B cell (primary cell): ENCODE data around the gene ARID1A. TPM values are rescaled to one million over a fixed set of nuclear protein-coding genes. Genes with fewer than 3 reads are reported as not detected.

Experiments
- ATAC-seq: fragments of 200-7000 bp; cut with Tn5 transposase; one replicate; pipeline ENCODE4 v1.10.0; 2021; ENCODE audit warnings: low read depth, mild to moderate bottlenecking, moderate number of reproducible peaks, moderate library complexity
- CTCF ChIA-PET: fragments of 350-600 bp; sonication (Branson Sonifier 250); formaldehyde crosslinking; loops from one replicate; lab custom pipeline; 2021; ENCODE audit warnings: antibody characterized with exemption, inconsistent platforms; lab: Charles Lee
- POLR2A ChIA-PET: fragments of 350-600 bp; sonication (Branson Sonifier 250); formaldehyde crosslinking; loops from one replicate; lab custom pipeline; 2021; ENCODE audit warnings: antibody characterized with exemption; lab: Charles Lee
- DNase-seq: peaks from one replicate; pipeline ENCODE4 v3.0.0; 2013
- H2AFZ ChIP-seq: 2 replicates; pipeline ENCODE4 v1.6.1; 2012; ENCODE audit warnings: mild to moderate bottlenecking, low read depth, low read length; ENCODE audit not compliant: insufficient read depth, poor library complexity, severe bottlenecking
- H3K27ac ChIP-seq, 2 donors: 1 replicate in 1 of 2; 2 replicates in 1 of 2; pipeline ENCODE4 v1.5.1; 2012 to 2013; ENCODE audit warnings: low read length in 2 of 2, mild to moderate bottlenecking in 2 of 2, moderate library complexity in 1 of 2
- H3K27me3 ChIP-seq, 4 experiments: fragments of 200-600 bp in 1 of 4; sonication (generic) in 1 of 4; replicated peaks in 1 of 4; 1 replicate in 2 of 4; 2 replicates in 2 of 4; pipeline versions ENCODE4 v1.6.1 to v1.7.0; 2013 to 2016; ENCODE audit warnings: low read length in 3 of 4, mild to moderate bottlenecking in 2 of 4, mixed read lengths in 1 of 4, moderate library complexity in 1 of 4; ENCODE audit not compliant: insufficient read depth in 4 of 4, control insufficient read depth in 3 of 4; ENCODE audit errors: control extremely low read depth in 1 of 4
- H3K36me3 ChIP-seq, 2 experiments: replicated peaks in 1 of 2; 1 replicate in 1 of 2; 2 replicates in 1 of 2; pipeline versions ENCODE4 v1.6.1 to v1.7.1; 2013; ENCODE audit warnings: low read length in 1 of 2; ENCODE audit not compliant: insufficient read depth in 2 of 2, control insufficient read depth in 1 of 2; ENCODE audit errors: control extremely low read depth in 1 of 2, extremely low read depth in 1 of 2
- H3K4me1 ChIP-seq, 2 donors: fragments of 200-600 bp in 1 of 2; sonication (generic) in 1 of 2; 1 replicate in 1 of 2; 2 replicates in 1 of 2; pipeline versions ENCODE4 v1.5.1 to v1.6.1; 2013 to 2017; ENCODE audit warnings: low read length in 2 of 2; ENCODE audit not compliant: control insufficient read depth in 2 of 2, insufficient read depth in 2 of 2
- H3K4me2 ChIP-seq: replicated peaks from 2 replicates; pipeline ENCODE3; 2012; ENCODE audit warnings: mild to moderate bottlenecking, low read depth, low read length; ENCODE audit not compliant: poor library complexity, severe bottlenecking
- H3K4me3 ChIP-seq, 5 experiments: fragments of 200-600 bp in 1 of 5; sonication (generic) in 1 of 5; 1 replicate in 3 of 5; 2 replicates in 2 of 5; pipeline versions ENCODE4 v1.5.1 to v1.7.0; 2011 to 2016; ENCODE audit warnings: low read length in 4 of 5, mild to moderate bottlenecking in 4 of 5, low read depth in 2 of 5, control low read depth in 1 of 5, moderate library complexity in 1 of 5; ENCODE audit not compliant: insufficient read depth in 1 of 5; ENCODE audit errors: control extremely low read depth in 1 of 5, extremely low read depth in 1 of 5
- H3K79me2 ChIP-seq: fragments of 200-600 bp; sonication (generic); one replicate; pipeline ENCODE4 v1.6.0; 2016; ENCODE audit warnings: low read length; ENCODE audit not compliant: control insufficient read depth, insufficient read depth
- H3K9ac ChIP-seq: fragments of 200-600 bp; sonication (generic); 2 replicates; pipeline ENCODE4 v1.6.1; 2017; ENCODE audit warnings: mild to moderate bottlenecking, low read length, moderate library complexity
- H3K9me3 ChIP-seq, 3 donors: one replicate each; pipeline versions ENCODE4 v1.6.1 to v1.7.1; 2013; ENCODE audit warnings: low read length in 2 of 3; ENCODE audit not compliant: control insufficient read depth in 2 of 3, insufficient read depth in 1 of 3; ENCODE audit errors: control extremely low read depth in 1 of 3
- H4K20me1 ChIP-seq: 2 replicates; pipeline ENCODE4 v1.6.0; 2012; ENCODE audit warnings: mild to moderate bottlenecking, low read length; ENCODE audit not compliant: insufficient read depth, control insufficient read depth, poor library complexity, severe bottlenecking
- H3K27ac Mint-ChIP-seq: one replicate; pipeline ENCODE4 v1.8.0; 2021; ENCODE audit warnings: mixed read lengths
- H3K27me3 Mint-ChIP-seq: one replicate; pipeline ENCODE4 v1.8.0; 2021; ENCODE audit warnings: mixed read lengths
- H3K4me1 Mint-ChIP-seq: one replicate; pipeline ENCODE4 v1.8.0; 2021; ENCODE audit warnings: mixed read lengths
- H3K4me3 Mint-ChIP-seq: one replicate; pipeline ENCODE4 v1.8.0; 2021; ENCODE audit warnings: mixed read lengths
- H3K9me3 Mint-ChIP-seq: one replicate; pipeline ENCODE4 v1.8.0; 2022; ENCODE audit warnings: mixed read lengths; ENCODE audit not compliant: insufficient read depth
- EZH2 ChIP-seq: IDR thresholded peaks from 2 replicates; pipeline ENCODE4 v1.6.1; 2012; ENCODE audit warnings: borderline replicate concordance, low read depth, mild to moderate bottlenecking, moderate library complexity, low read length; ENCODE audit not compliant: insufficient read depth, poor library complexity, severe bottlenecking
- WGBS: methylation state at CpG from one replicate; pipeline ENCODE4 v1.1.5; 2013; ENCODE audit warnings: missing lambda C conversion rate; ENCODE audit not compliant: insufficient coverage; 5-methylcytosine and 5-hydroxymethylcytosine counted together
- intact Hi-C: fragments of 100-400 bp; cut with micrococcal nuclease; formaldehyde crosslinking; loops from one replicate; pipeline ENCODE4 v1.10.0; 2022
- polyA plus RNA-seq: library from polyadenylated mRNA; depleted of rRNA; stranded (reverse); fragments of >200 nt; gene quantifications from 2 replicates; pipeline ENCODE4 v1.2.3, GENCODE V29; 2012
- total RNA-seq, 2 donors: library from RNA; stranded (reverse); fragments of 120-200 nt in 1 of 2; gene quantifications; 1 replicate in 1 of 2; 2 replicates in 1 of 2; pipeline versions ENCODE4 v1.2.3 to v1.2.4, GENCODE V29; 2013 to 2022
- TF ChIP-seq, protein P1 (sequence below): fragments of 200-600 bp; IDR thresholded peaks from one replicate; pipeline ENCODE4 v1.8.0; 2022; ENCODE audit warnings: antibody characterized with exemption, mild to moderate bottlenecking

The ARID1A gene
- total and polyA plus RNA-seq, 2 donors (not counting 1 experiment from before 2014, with no cell fraction given) = 80.7 to 150 TPM

DNA sequence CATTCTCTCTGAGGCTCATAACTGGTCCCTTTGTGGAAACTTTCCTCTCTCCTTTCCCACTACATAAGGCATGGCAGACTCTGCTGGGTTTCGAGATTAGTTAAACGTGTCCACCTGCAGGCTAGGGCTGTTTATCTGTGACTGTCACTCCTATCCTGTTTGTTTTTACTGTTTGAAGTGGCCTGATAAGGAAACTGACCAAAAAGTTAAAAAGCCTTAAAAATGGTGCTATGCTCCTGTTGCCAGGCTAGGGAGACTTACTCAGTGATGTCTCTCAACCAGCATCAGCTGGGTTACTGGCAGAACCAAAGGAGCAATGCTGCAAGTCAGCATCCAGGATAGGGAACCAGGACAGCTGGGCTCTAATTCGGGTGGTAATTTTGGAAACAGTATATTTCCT is 95.8 kb downstream of the ARID1A start:
- Histone ChIP-seq H3K36me3 (peaks cover 2 to 30% of the 10 kb centered on the region in 2 experiments), H3K4me2 (no peak overlapping the region), H2AFZ (no peak overlapping the region), H3K9ac (no peak overlapping the region), H3K9me3 (no peaks in the 10 kb centered on the region), H4K20me1 (peaks cover 7% of the 10 kb centered on the region), H3K79me2 (peaks cover 48% of the 10 kb centered on the region), H3K27me3 (no peaks in the 10 kb centered on the region), H3K4me1 (peaks cover 10 to 22% of the 10 kb centered on the region in 2 donors), H3K27ac (no peak overlapping the region), H3K4me3 (no peak overlapping the region)
- Mint-ChIP-seq H3K9me3 (no peaks in the 10 kb centered on the region), H3K4me1 (peaks cover 23% of the 10 kb centered on the region), H3K27me3 (no peaks in the 10 kb centered on the region), H3K27ac (no peak overlapping the region), H3K4me3 (no peak overlapping the region)
- intact Hi-C loops = no loop called here
- TF ChIP-seq EZH2 = no peak
- TF ChIP-seq, protein P1, sequence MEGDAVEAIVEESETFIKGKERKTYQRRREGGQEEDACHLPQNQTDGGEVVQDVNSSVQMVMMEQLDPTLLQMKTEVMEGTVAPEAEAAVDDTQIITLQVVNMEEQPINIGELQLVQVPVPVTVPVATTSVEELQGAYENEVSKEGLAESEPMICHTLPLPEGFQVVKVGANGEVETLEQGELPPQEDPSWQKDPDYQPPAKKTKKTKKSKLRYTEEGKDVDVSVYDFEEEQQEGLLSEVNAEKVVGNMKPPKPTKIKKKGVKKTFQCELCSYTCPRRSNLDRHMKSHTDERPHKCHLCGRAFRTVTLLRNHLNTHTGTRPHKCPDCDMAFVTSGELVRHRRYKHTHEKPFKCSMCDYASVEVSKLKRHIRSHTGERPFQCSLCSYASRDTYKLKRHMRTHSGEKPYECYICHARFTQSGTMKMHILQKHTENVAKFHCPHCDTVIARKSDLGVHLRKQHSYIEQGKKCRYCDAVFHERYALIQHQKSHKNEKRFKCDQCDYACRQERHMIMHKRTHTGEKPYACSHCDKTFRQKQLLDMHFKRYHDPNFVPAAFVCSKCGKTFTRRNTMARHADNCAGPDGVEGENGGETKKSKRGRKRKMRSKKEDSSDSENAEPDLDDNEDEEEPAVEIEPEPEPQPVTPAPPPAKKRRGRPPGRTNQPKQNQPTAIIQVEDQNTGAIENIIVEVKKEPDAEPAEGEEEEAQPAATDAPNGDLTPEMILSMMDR = no peak
- 79% methylated on average over 2 of the region's 3 CpGs for WGBS
- ATAC-seq = no peak
- no peak for DNase-seq
- CTCF ChIA-PET = interaction anchor here (0.8 to 10.1 kb wide), 13 partner anchors 8 to 254 kb away, joined by 3 to 479 read pairs (median 24); partner anchors contain the start of gene ARID1A
- POLR2A ChIA-PET = interaction anchor here (0.9 kb wide), 1 partner anchor 94 kb away, joined by 3 read pairs; no protein-coding TSS in a partner anchor

DNA sequence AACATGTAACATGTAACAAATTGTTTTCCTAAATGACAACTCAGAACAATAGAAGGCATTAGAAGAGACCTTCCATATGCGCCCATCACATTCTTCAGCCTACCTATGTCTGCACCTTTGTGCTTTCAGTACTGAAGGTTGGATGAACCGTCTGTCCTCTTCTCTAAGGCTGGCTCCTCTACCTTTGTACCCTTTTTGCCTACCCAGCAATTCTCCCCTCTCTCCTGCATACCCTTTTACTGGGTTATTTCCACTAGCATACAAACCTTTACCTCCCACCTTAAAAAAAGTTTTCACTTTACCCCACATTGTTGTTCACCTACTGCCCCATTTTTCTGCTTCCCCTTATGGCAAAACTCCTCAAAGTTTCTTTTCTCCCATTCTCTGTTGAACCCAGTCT is 97.1 kb downstream of the ARID1A start:
- Histone ChIP-seq H3K36me3 (peaks cover 2 to 39% of the 10 kb centered on the region in 2 experiments), H3K27ac (no peak overlapping the region), H4K20me1 (peaks cover 11% of the 10 kb centered on the region), H3K4me3 (no peak overlapping the region), H3K4me1 (peaks cover 5 to 13% of the 10 kb centered on the region in 2 donors), H3K4me2 (no peak overlapping the region), H3K9ac (no peak overlapping the region), H3K79me2 (peaks cover 50% of the 10 kb centered on the region), H3K9me3 (no peaks in the 10 kb centered on the region), H2AFZ (no peak overlapping the region), H3K27me3 (no peaks in the 10 kb centered on the region)
- DNase-seq (no peak), ATAC-seq (no peak)
- H3K4me1 Mint-ChIP-seq = peaks cover 13% of the 10 kb centered on the region
- TF ChIP-seq EZH2 = no peak
- TF ChIP-seq, protein P1 = no peak
- ChIA-PET CTCF (interaction anchor here (1.8 to 10.1 kb wide), 3 partner anchors 190 to 194 kb away, joined by 9 to 479 read pairs (median 13); no protein-coding TSS in a partner anchor), POLR2A (no interaction called here)
- no peak overlapping the region for H3K27ac Mint-ChIP-seq
- no peaks in the 10 kb centered on the region for H3K9me3 Mint-ChIP-seq
- WGBS = 100% methylated on average over 2 of the region's 2 CpGs
- intact Hi-C loops = no loop called here
- H3K27me3 Mint-ChIP-seq = no peaks in the 10 kb centered on the region
- no peak overlapping the region for H3K4me3 Mint-ChIP-seq
